HUES6 (cell line): ENCODE data around the gene AMBRA1.

Source experiments
- H3K27ac ChIP-seq: 2 replicates; pipeline ENCODE4 v1.7.0; 2013; ENCODE audit warnings: low read depth, mild to moderate bottlenecking, low read length, inconsistent platforms
- H3K27me3 ChIP-seq: 2 replicates; pipeline ENCODE4 v1.6.1; 2013; ENCODE audit warnings: low read length; ENCODE audit not compliant: control insufficient read depth, insufficient read depth
- H3K36me3 ChIP-seq: 2 replicates; pipeline ENCODE4 v1.6.1; 2013; ENCODE audit warnings: low read length; ENCODE audit not compliant: control insufficient read depth, insufficient read depth
- H3K4me1 ChIP-seq: 2 replicates; pipeline ENCODE4 v1.6.1; 2013; ENCODE audit warnings: low read length; ENCODE audit not compliant: control insufficient read depth, insufficient read depth
- H3K4me3 ChIP-seq: 2 replicates; pipeline ENCODE4 v1.5.1; 2013; ENCODE audit warnings: low read depth, low read length
- H3K9ac ChIP-seq: one replicate; pipeline ENCODE4 v1.6.1; 2013; ENCODE audit warnings: mild to moderate bottlenecking, low read length
- H3K9me3 ChIP-seq: 2 replicates; pipeline ENCODE4 v1.6.1; 2013; ENCODE audit warnings: low read depth, low read length; ENCODE audit not compliant: control insufficient read depth, insufficient read depth

The AMBRA1 gene

DNA sequence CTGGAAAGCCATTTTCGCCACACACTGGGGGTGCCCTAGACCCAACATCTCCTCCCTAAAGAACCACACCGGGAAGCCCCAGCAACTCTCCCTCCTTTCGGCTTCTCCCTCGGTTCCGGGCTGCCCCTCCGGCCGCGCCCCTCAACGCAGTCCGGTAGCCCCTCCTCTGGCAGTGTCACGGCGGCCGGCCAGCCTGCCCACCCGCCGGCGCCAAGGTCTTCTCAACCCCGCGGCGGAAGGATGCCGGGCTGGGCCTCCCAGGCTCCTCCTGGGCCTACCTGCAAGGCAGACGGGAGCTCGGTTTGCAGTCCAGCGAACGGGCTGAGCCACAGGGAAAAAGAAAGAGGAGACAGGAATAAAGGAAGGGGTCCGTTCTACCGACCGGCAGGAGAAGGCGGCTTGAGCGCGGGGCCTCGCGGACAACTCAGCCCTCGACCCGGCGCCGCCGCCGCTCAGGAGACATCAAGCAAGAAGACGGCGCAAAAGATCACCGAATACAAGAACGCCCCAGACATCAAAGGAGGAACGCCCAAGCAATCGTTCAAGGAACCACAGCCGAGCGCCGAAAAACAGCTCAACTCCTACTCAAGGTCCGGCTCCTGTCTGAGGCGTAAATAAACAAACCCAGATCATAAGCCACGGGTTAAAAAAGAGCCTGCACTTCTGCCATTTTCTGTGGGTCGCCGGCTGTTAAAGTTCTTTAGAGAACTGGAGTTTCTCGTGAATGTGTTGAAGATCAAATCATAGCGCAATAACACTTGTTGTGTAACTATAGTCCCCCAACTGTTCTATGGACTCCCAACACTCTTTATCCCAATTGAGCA lies at the start of gene AMBRA1:
Gene AMBRA1, minus strand, starts transcription at position 474 of the 824 bp plus-strand sequence. CDS start 45,643 bp downstream, outside the sequence.
- Histone ChIP-seq H3K36me3 (no peaks in the 10 kb centered on the region), H3K4me3 (peak within 1 kb of the TSS; percentile 97), H3K9me3 (no peaks in the 10 kb centered on the region), H3K9ac (peak within 1 kb of the TSS; percentile 92), H3K4me1 (peaks cover 13% of the 10 kb centered on the region), H3K27me3 (no peaks in the 10 kb centered on the region), H3K27ac (peak within 1 kb of the TSS; percentile 90; the same call in 1 of the 2 replicates)

GRCh38 chr11:46643531-46643930 lies 49.7 kb upstream of the AMBRA1 start:
- H3K36me3 ChIP-seq: peaks cover 36% of the 10 kb centered on the region
- H3K4me1 ChIP-seq: no peaks in the 10 kb centered on the region
- no peaks in the 10 kb centered on the region for H3K27me3 ChIP-seq
- 0 out of 2 replicates have a peak, but pooled peaks cover 2% of the 10 kb centered on the region for H3K9me3 ChIP-seq
- no peak overlapping the region for H3K9ac ChIP-seq
- no peak overlapping the region for H3K27ac ChIP-seq
- H3K4me3 ChIP-seq: no peak overlapping the region

GRCh38 chr11:46642627-46643335 lies 49.0 kb upstream of the AMBRA1 start:
- Histone ChIP-seq H3K27me3 (no peaks in the 10 kb centered on the region), H3K9me3 (0 out of 2 replicates have a peak, but pooled peaks cover 2% of the 10 kb centered on the region), H3K4me1 (no peaks in the 10 kb centered on the region), H3K9ac (no peak overlapping the region), H3K36me3 (peaks cover 38% of the 10 kb centered on the region), H3K27ac (no peak overlapping the region), H3K4me3 (no peak overlapping the region)

- Histone ChIP-seq H3K9ac (no peak overlapping the region), H3K27me3 (no peaks in the 10 kb centered on the region), H3K36me3 (peaks cover 27% of the 10 kb centered on the region), H3K4me3 (no peak overlapping the region), H3K9me3 (0 out of 2 replicates have a peak, but pooled peaks cover 2% of the 10 kb centered on the region), H3K27ac (no peak overlapping the region), H3K4me1 (no peaks in the 10 kb centered on the region)
These were observed 47.8 kb upstream of the AMBRA1 start for GRCh38 chr11:46641639-46642038.

GRCh38 chr11:46640036-46640788 lies 46.4 kb upstream of the AMBRA1 start:
- Histone ChIP-seq H3K4me1 (no peaks in the 10 kb centered on the region), H3K4me3 (no peak overlapping the region), H3K27ac (no peak overlapping the region), H3K27me3 (no peaks in the 10 kb centered on the region), H3K9ac (no peak overlapping the region), H3K9me3 (0 out of 2 replicates have a peak, but pooled peaks cover 2% of the 10 kb centered on the region), H3K36me3 (peaks cover 20% of the 10 kb centered on the region)

GRCh38 chr11:46639197-46639839 lies 45.5 kb upstream of the AMBRA1 start:
- Histone ChIP-seq H3K4me1 (no peaks in the 10 kb centered on the region), H3K9me3 (0 out of 2 replicates have a peak, but pooled peaks cover 2% of the 10 kb centered on the region), H3K36me3 (peaks cover 11% of the 10 kb centered on the region), H3K27me3 (no peaks in the 10 kb centered on the region), H3K27ac (no peak overlapping the region), H3K9ac (no peak overlapping the region), H3K4me3 (no peak overlapping the region)

- Histone ChIP-seq H3K27me3 (no peaks in the 10 kb centered on the region), H3K27ac (no peak overlapping the region)
These were observed 43.7 kb upstream of the AMBRA1 start for GRCh38 chr11:46637546-46637945.

GRCh38 chr11:46635557-46636139 lies 41.8 kb upstream of the AMBRA1 start:
- H3K9me3 ChIP-seq: no peaks in the 10 kb centered on the region
- H3K4me1 ChIP-seq: no peaks in the 10 kb centered on the region
- H3K27me3 ChIP-seq: no peaks in the 10 kb centered on the region
- H3K4me3 ChIP-seq: no peak overlapping the region
- no peak overlapping the region for H3K9ac ChIP-seq
- H3K36me3 ChIP-seq: peaks cover 23% of the 10 kb centered on the region
- no peak overlapping the region for H3K27ac ChIP-seq

More at GRCh38 chr11:46637546-46637945, 43.7 kb upstream of the AMBRA1 start:
- Histone ChIP-seq H3K9ac (no peak overlapping the region), H3K4me1 (no peaks in the 10 kb centered on the region), H3K4me3 (no peak overlapping the region), H3K9me3 (0 out of 2 replicates have a peak, but pooled peaks cover under 1% of the 10 kb centered on the region), H3K36me3 (peaks cover 10% of the 10 kb centered on the region)

GRCh38 chr11:46633291-46634217 lies 39.7 kb upstream of the AMBRA1 start:
- Histone ChIP-seq H3K27ac (no peak overlapping the region), H3K4me3 (no peak overlapping the region), H3K36me3 (peaks cover 30% of the 10 kb centered on the region), H3K27me3 (no peaks in the 10 kb centered on the region), H3K4me1 (no peaks in the 10 kb centered on the region), H3K9me3 (no peaks in the 10 kb centered on the region), H3K9ac (no peak overlapping the region)
